AG09319 (cell line): Measurements from ENCODE around the gene ARSI.

Experiments
- DNase-seq: peaks from one replicate; pipeline ENCODE4 v3.0.0-alpha.2; 2010; ENCODE audit warnings: low read depth; ENCODE audit errors: extremely low read depth
- CTCF ChIP-seq: IDR thresholded peaks from 2 replicates; pipeline ENCODE4 v1.5.1; 2011; ENCODE audit warnings: low read depth, mild to moderate bottlenecking, inconsistent platforms, low read length, moderate library complexity

The ARSI gene

GRCh38 chr5:150313921-150314716 is 11.4 kb upstream of the ARSI start:
- TF ChIP-seq CTCF, result no peak
- DNase-seq, result no peak

GRCh38 chr5:150313501-150313900 is 10.8 kb upstream of the ARSI start:
- DNase-seq, result no peak
- no peak for TF ChIP-seq CTCF

- no peak for TF ChIP-seq CTCF
- DNase-seq, result no peak
These were observed 9.8 kb upstream of the ARSI start for GRCh38 chr5:150312518-150312917.

GRCh38 chr5:150311015-150311692 is 8.4 kb upstream of the ARSI start:
- no peak for DNase-seq
- no peak for TF ChIP-seq CTCF

- DNase-seq, result no peak
- TF ChIP-seq CTCF, result no peak
These were observed 7.5 kb upstream of the ARSI start for GRCh38 chr5:150310246-150310645.

GRCh38 chr5:150309886-150310239 is 7.2 kb upstream of the ARSI start:
- no peak for TF ChIP-seq CTCF
- no peak for DNase-seq

- no peak for DNase-seq
- no peak for TF ChIP-seq CTCF
These were observed 6.6 kb upstream of the ARSI start for GRCh38 chr5:150309101-150309885.
